H1 (cell line): ENCODE measurements around the gene GDF3. TPM values are rescaled to one million over a fixed set of nuclear protein-coding genes. Genes with fewer than 3 reads are reported as not detected.

Source experiments
- CTCF ChIA-PET: fragments of 300-600 bp; sonication (Branson Sonifier 250); formaldehyde crosslinking; loops from one replicate; lab custom pipeline; 2021; ENCODE audit not compliant: partially characterized antibody; lab: Charles Lee
- POLR2A ChIA-PET: fragments of 300-600 bp; sonication (Branson Sonifier 250); formaldehyde crosslinking; loops from one replicate; lab custom pipeline; 2021; ENCODE audit warnings: inconsistent platforms; ENCODE audit not compliant: partially characterized antibody; lab: Charles Lee
- DNase-seq, 2 experiments: peaks; one replicate each; pipeline versions ENCODE4 v3.0.0 to v3.0.0-alpha.2; 2010 to 2022; ENCODE audit warnings: low spot score in 2 of 2, low read depth in 1 of 2, mixed read lengths in 1 of 2
- FAIRE-seq: peaks from 2 replicates; lab custom pipeline; 2011; peaks lifted over from hg19 to GRCh38; lab: Jason Lieb, UNC
- H2AFZ ChIP-seq: 2 replicates; pipeline ENCODE4 v1.8.1; 2012; ENCODE audit warnings: low read length, inconsistent platforms
- H2AK5ac ChIP-seq: 2 replicates; pipeline ENCODE4 v1.6.1; 2013; ENCODE audit warnings: low read depth, low read length
- H2BK120ac ChIP-seq: replicated peaks from 2 replicates; pipeline ENCODE3; 2013; ENCODE audit warnings: low read depth, low read length, inconsistent platforms
- H2BK12ac ChIP-seq: 2 replicates; pipeline ENCODE4 v1.6.1; 2013; ENCODE audit warnings: low read depth, low read length
- H2BK15ac ChIP-seq: 2 replicates; pipeline ENCODE4 v1.6.1; 2013; ENCODE audit warnings: low read length
- H2BK20ac ChIP-seq: 2 replicates; pipeline ENCODE4 v1.6.1; 2013; ENCODE audit warnings: low read length
- H2BK5ac ChIP-seq: 2 replicates; pipeline ENCODE4 v1.6.1; 2013; ENCODE audit warnings: low read depth, low read length
- H3K14ac ChIP-seq: 2 replicates; pipeline ENCODE4 v1.6.1; 2013; ENCODE audit warnings: inconsistent platforms; ENCODE audit not compliant: insufficient read length
- H3K18ac ChIP-seq: 2 replicates; pipeline ENCODE4 v1.6.1; 2013; ENCODE audit warnings: low read length; ENCODE audit errors: extremely low read depth
- H3K23ac ChIP-seq: 2 replicates; pipeline ENCODE4 v1.6.1; 2013; ENCODE audit warnings: inconsistent platforms; ENCODE audit not compliant: insufficient read length
- H3K23me2 ChIP-seq: 2 replicates; pipeline ENCODE4 v1.6.1; 2013; ENCODE audit warnings: low read depth, low read length
- H3K27ac ChIP-seq: 2 replicates; pipeline ENCODE4 v1.6.1; 2011; ENCODE audit warnings: low read depth, low read length, inconsistent platforms
- H3K27me3 ChIP-seq, 4 experiments: replicated peaks in 1 of 4; 1 replicate in 1 of 4; 2 replicates in 3 of 4; pipeline versions ENCODE4 v1.6.1 to v1.8.1; 2011 to 2013; ENCODE audit warnings: low read length in 3 of 4, mild to moderate bottlenecking in 3 of 4, inconsistent platforms in 2 of 4, mixed read lengths in 2 of 4, moderate library complexity in 1 of 4; ENCODE audit not compliant: control insufficient read depth in 3 of 4, insufficient read depth in 3 of 4; ENCODE audit errors: extremely low read depth in 1 of 4
- H3K36me3 ChIP-seq, 4 experiments: 2 replicates each; pipeline versions ENCODE4 v1.6.1 to v1.8.1; 2011 to 2013; ENCODE audit warnings: mild to moderate bottlenecking in 4 of 4, low read length in 3 of 4, moderate library complexity in 2 of 4, control low read depth in 1 of 4, inconsistent platforms in 1 of 4; ENCODE audit not compliant: insufficient read depth in 4 of 4, control insufficient read depth in 2 of 4
- H3K4ac ChIP-seq: replicated peaks from 2 replicates; pipeline ENCODE3; 2013; ENCODE audit warnings: low read length, low read depth, mixed read lengths, inconsistent platforms; ENCODE audit not compliant: insufficient read length
- H3K4me1 ChIP-seq, 4 experiments: replicated peaks in 1 of 4; 1 replicate in 1 of 4; 2 replicates in 3 of 4; pipeline versions ENCODE4 v1.6.1 to v1.8.1; 2011 to 2013; ENCODE audit warnings: low read length in 3 of 4, inconsistent platforms in 2 of 4, mixed read lengths in 1 of 4; ENCODE audit not compliant: insufficient read depth in 4 of 4, control insufficient read depth in 3 of 4
- H3K4me2 ChIP-seq, 2 experiments: 2 replicates each; pipeline versions ENCODE4 v1.6.1 to v1.8.1; 2011 to 2013; ENCODE audit warnings: low read depth in 2 of 2, low read length in 2 of 2, control low read depth in 1 of 2, inconsistent platforms in 1 of 2, mild to moderate bottlenecking in 1 of 2; ENCODE audit not compliant: insufficient read depth in 1 of 2
- H3K4me3 ChIP-seq, 4 experiments: fragments of 200-600, 300-600 bp in 1 of 4; sonication (generic), shearing (Covaris generic), sonication (Bioruptor Twin) in 1 of 4; 2 replicates each; pipeline versions ENCODE4 v1.5.1 to v1.8.1; 2011 to 2016; ENCODE audit warnings: low read length in 4 of 4, low read depth in 3 of 4, control low read depth in 2 of 4, inconsistent platforms in 2 of 4, mild to moderate bottlenecking in 2 of 4, mixed read lengths in 1 of 4, moderate library complexity in 1 of 4; ENCODE audit not compliant: insufficient read depth in 2 of 4; ENCODE audit errors: extremely low read depth in 1 of 4
- H3K56ac ChIP-seq: replicated peaks from 2 replicates; pipeline ENCODE3; 2013; ENCODE audit warnings: low read depth, mild to moderate bottlenecking, mixed read lengths, low read length, inconsistent platforms; ENCODE audit not compliant: insufficient read length
- H3K79me1 ChIP-seq: 2 replicates; pipeline ENCODE4 v1.6.1; 2013; ENCODE audit warnings: low read depth, low read length, control low read depth
- H3K79me2 ChIP-seq, 2 experiments: 2 replicates each; pipeline versions ENCODE4 v1.6.1 to v1.8.1; 2012 to 2013; ENCODE audit warnings: low read length in 2 of 2, mild to moderate bottlenecking in 2 of 2, inconsistent platforms in 1 of 2; ENCODE audit not compliant: insufficient read depth in 2 of 2, control insufficient read depth in 1 of 2
- H3K9ac ChIP-seq, 4 experiments: replicated peaks in 1 of 4; 1 replicate in 1 of 4; 2 replicates in 3 of 4; pipeline versions ENCODE4 v1.6.1 to v1.8.1; 2011 to 2013; ENCODE audit warnings: low read depth in 3 of 4, low read length in 3 of 4, control low read depth in 2 of 4, mild to moderate bottlenecking in 2 of 4, moderate library complexity in 2 of 4, inconsistent platforms in 1 of 4; ENCODE audit errors: extremely low read depth in 1 of 4
- H3K9me3 ChIP-seq, 2 experiments: 2 replicates each; pipeline versions ENCODE4 v1.6.1 to v1.8.1; 2012 to 2013; ENCODE audit warnings: mild to moderate bottlenecking in 2 of 2, moderate library complexity in 2 of 2, control low read depth in 1 of 2, inconsistent platforms in 1 of 2, low read depth in 1 of 2, low read length in 1 of 2, mixed read lengths in 1 of 2; ENCODE audit not compliant: insufficient read depth in 2 of 2
- H4K20me1 ChIP-seq, 2 experiments: replicated peaks in 1 of 2; 2 replicates each; pipeline versions ENCODE3 to v1.8.1; 2011 to 2013; ENCODE audit warnings: inconsistent platforms in 2 of 2, low read length in 2 of 2, mild to moderate bottlenecking in 1 of 2; ENCODE audit not compliant: insufficient read depth in 2 of 2, control insufficient read depth in 1 of 2
- H4K5ac ChIP-seq: 2 replicates; pipeline ENCODE4 v1.6.1; 2013; ENCODE audit warnings: low read length, low read depth, mixed read lengths, inconsistent platforms; ENCODE audit not compliant: insufficient read length
- H4K8ac ChIP-seq: 2 replicates; pipeline ENCODE4 v1.8.0; 2013; ENCODE audit warnings: mild to moderate bottlenecking, moderate library complexity, low read length, inconsistent platforms; ENCODE audit not compliant: insufficient read depth; ENCODE audit errors: extremely low read depth
- H4K91ac ChIP-seq: replicated peaks from 2 replicates; pipeline ENCODE3; 2013; ENCODE audit warnings: low read length, mixed read lengths, inconsistent platforms; ENCODE audit not compliant: insufficient read length
- CHD2 ChIP-seq: IDR thresholded peaks from 2 replicates; pipeline ENCODE4 v1.6.1; 2012; ENCODE audit warnings: low read length, improper control_type of control experiment
- EZH2 ChIP-seq: fragments of 200-600 bp; sonication (generic); IDR thresholded peaks from 2 replicates; pipeline ENCODE4 v1.7.1; 2012; ENCODE audit warnings: low read depth, mild to moderate bottlenecking, moderate library complexity, low read length, inconsistent platforms; ENCODE audit not compliant: severe bottlenecking
- POLR2AphosphoS5 ChIP-seq: IDR thresholded peaks from 2 replicates; pipeline ENCODE4 v1.6.1; 2011; ENCODE audit warnings: low read depth, low read length
- USF2 ChIP-seq: IDR thresholded peaks from 2 replicates; pipeline ENCODE4 v1.6.1; 2011; ENCODE audit warnings: low read length, improper control_type of control experiment
- ZNF274 ChIP-seq: IDR thresholded peaks from 2 replicates; pipeline ENCODE4 v1.7.0; 2012; ENCODE audit warnings: low read length, borderline replicate concordance; ENCODE audit errors: extremely low read depth
- WGBS, 2 experiments: shearing (Covaris generic) in 1 of 2; methylation state at CpG; one replicate each; pipeline versions ENCODE4 v1.1.6 to v1.1.7; 2013 to 2015; ENCODE audit warnings: low lambda C conversion rate in 2 of 2, mixed read lengths in 2 of 2, inconsistent platforms in 1 of 2, low coverage in 1 of 2, missing lambda C conversion rate in 1 of 2; ENCODE audit not compliant: insufficient replicate concordance in 2 of 2, insufficient coverage in 1 of 2, insufficient read length in 1 of 2; ENCODE audit errors: extremely low coverage in 1 of 2, missing lambda C conversion rate in 1 of 2; 5-methylcytosine and 5-hydroxymethylcytosine counted together
- polyA plus RNA-seq, 7 experiments: library from polyadenylated mRNA; depleted of rRNA in 3 of 7; stranded (reverse) in 5 of 7; unstranded in 2 of 7; fragments of >200 nt in 5 of 7; fragments of 200-250 nt in 2 of 7; gene quantifications; 1 replicate in 5 of 7; 2 replicates in 1 of 7; 4 replicates in 1 of 7; pipeline versions ENCODE4 v1.2.1 to v1.2.3, GENCODE V29; 2011 to 2013; ENCODE audit warnings: missing spikeins in 2 of 7, mixed read lengths in 2 of 7
- total RNA-seq: library from RNA; stranded (reverse); fragmentation: NEBNext Ultra II Directional; extraction: Animal tissue kit (Norgen Biotek cat#: 25700); gene quantifications from 2 replicates; pipeline ENCODE4 v1.2.1, GENCODE V29; 2021

GDF3 gene
- total and polyA plus RNA-seq, 2 of the 8 experiments (the other 6 are each of a cell fraction or from before 2014, with no cell fraction given): 4.3 to 16.8 TPM

GRCh38 chr12:7642287-7642686 is 53.3 kb downstream of the GDF3 start:
- no peak for DNase-seq
- H3K79me1 ChIP-seq: no peaks in the 10 kb centered on the region
- no peak overlapping the region for H4K8ac ChIP-seq
- WGBS, 2 experiments: 48% methylated on average over 1 of the region's 1 CpG; no CpG with 5 or more reads in 1 of the 2 experiments
- peak overlapping the region; percentile 40 for H2BK120ac ChIP-seq
- H3K36me3 ChIP-seq: no peaks in the 10 kb centered on the region
- no peak overlapping the region for H3K23ac ChIP-seq
- H2AK5ac ChIP-seq: no peak overlapping the region
- TF ChIP-seq ZNF274: no peak
- no peak for TF ChIP-seq POLR2AphosphoS5
- no peak for TF ChIP-seq USF2
- TF ChIP-seq EZH2: no peak
- TF ChIP-seq CHD2: no peak
- H2BK15ac ChIP-seq: no peak overlapping the region
- 0 out of 2 replicates have a peak overlapping the region, but pooled peaks have one; percentile 28 for H3K18ac ChIP-seq
- no peaks in the 10 kb centered on the region for H3K9me3 ChIP-seq
- peak overlapping the region; percentile 9 for H4K5ac ChIP-seq
- peak overlapping the region; percentile 63; the same call in 1 of the 2 replicates for H2BK20ac ChIP-seq
- no peak overlapping the region for H3K14ac ChIP-seq
- H4K91ac ChIP-seq: peak overlapping the region; percentile 15
- peaks cover 6 to 26% (median 18%) of the 10 kb centered on the region in 4 experiments; a peak in 6 of 7 replicates for H3K4me1 ChIP-seq
- peak overlapping the region; percentile 86 for H2AFZ ChIP-seq
- H3K4ac ChIP-seq: no peak overlapping the region
- no peak overlapping the region for H3K27ac ChIP-seq
- H3K4me2 ChIP-seq: 0 out of 4 replicates have a peak overlapping the region, but pooled peaks have one; percentile 19
- no peak overlapping the region for H3K4me3 ChIP-seq
- no peak overlapping the region; the same call in 1 of the 2 replicates for H2BK12ac ChIP-seq
- H3K79me2 ChIP-seq: no peaks in the 10 kb centered on the region
- POLR2A ChIA-PET: interaction anchor here (0.8 to 2.1 kb wide), 7 partner anchors 11 to 439 kb away, joined by 3 to 5 read pairs (median 4); no protein-coding TSS in a partner anchor
- peaks cover 3% of the 10 kb centered on the region for H3K23me2 ChIP-seq
- H3K56ac ChIP-seq: no peak overlapping the region
- FAIRE-seq: no peak
- H2BK5ac ChIP-seq: peak overlapping the region; percentile 14; the same call in 1 of the 2 replicates
- H4K20me1 ChIP-seq: no peaks in the 10 kb centered on the region
- CTCF ChIA-PET: interaction anchor here (0.6 to 9.4 kb wide), 64 partner anchors 8 to 596 kb away, joined by 3 to 53 read pairs (median 4); partner anchors contain the start of genes APOBEC1 and GDF3
- no peaks in the 10 kb centered on the region for H3K27me3 ChIP-seq
- H3K9ac ChIP-seq: no peak overlapping the region
